Measurements from ENCODE around the gene DCUN1D3.

The DCUN1D3 gene

GRCh38 chr16:20901436-20902112 is 1.4 kb upstream of the DCUN1D3 start:
- Histone ChIP-seq H3K27ac (ENCODE audit: low read depth, low read length) (peak overlapping the region; percentile 100), H3K36me3 (ENCODE audit: insufficient read depth, low read length) (peaks cover 15% of the 10 kb centered on the region), H3K27me3 (ENCODE audit: control insufficient read depth in 1 of 2, insufficient read depth in 2 of 2, low read length in 2 of 2) (no peaks in the 10 kb centered on the region), H3K4me1 (ENCODE audit: insufficient read depth, low read length) (peaks cover 64% of the 10 kb centered on the region), H3K9ac (ENCODE audit: low read length) (peak overlapping the region; percentile 90), H3K9me3 (ENCODE audit: low read length) (no peaks in the 10 kb centered on the region), H3K4me3 (ENCODE audit: low read depth in 1 of 2, low read length in 2 of 2) (peak overlapping the region; percentile 82 to 92)

DNA sequence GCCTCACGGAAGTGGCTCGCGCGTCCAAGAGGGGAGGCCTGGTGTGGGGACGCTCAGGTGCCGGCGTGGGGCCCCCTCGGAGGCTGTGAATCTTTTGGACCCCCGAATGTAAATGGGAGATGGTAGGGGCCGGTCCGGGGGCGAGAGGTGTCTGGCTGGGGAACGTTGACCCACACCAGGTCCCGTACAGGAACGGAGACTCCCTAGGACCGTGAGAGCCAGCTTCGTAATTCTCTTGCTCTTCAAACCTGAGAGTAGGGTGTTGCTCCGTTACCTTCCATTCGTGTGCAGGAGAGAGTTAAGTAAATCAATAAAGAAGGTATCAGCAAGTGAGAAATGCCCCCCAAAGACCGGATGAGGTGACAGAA is 894 bp upstream of the DCUN1D3 start:
- no peaks in the 10 kb centered on the region for H3K9me3 ChIP-seq (ENCODE audit: low read length)
- peak overlapping the region; percentile 100 for H3K27ac ChIP-seq (ENCODE audit: low read depth, low read length)
- H3K9ac ChIP-seq (ENCODE audit: low read length), result peak overlapping the region; percentile 90
- peaks cover 15% of the 10 kb centered on the region for H3K36me3 ChIP-seq (ENCODE audit: insufficient read depth, low read length)
- peak overlapping the region; percentile 82 to 92 for H3K4me3 ChIP-seq (ENCODE audit: low read depth in 1 of 2, low read length in 2 of 2)
- no peaks in the 10 kb centered on the region for H3K27me3 ChIP-seq (ENCODE audit: control insufficient read depth in 1 of 2, insufficient read depth in 2 of 2, low read length in 2 of 2)
- peaks cover 59% of the 10 kb centered on the region for H3K4me1 ChIP-seq (ENCODE audit: insufficient read depth, low read length)

DNA sequence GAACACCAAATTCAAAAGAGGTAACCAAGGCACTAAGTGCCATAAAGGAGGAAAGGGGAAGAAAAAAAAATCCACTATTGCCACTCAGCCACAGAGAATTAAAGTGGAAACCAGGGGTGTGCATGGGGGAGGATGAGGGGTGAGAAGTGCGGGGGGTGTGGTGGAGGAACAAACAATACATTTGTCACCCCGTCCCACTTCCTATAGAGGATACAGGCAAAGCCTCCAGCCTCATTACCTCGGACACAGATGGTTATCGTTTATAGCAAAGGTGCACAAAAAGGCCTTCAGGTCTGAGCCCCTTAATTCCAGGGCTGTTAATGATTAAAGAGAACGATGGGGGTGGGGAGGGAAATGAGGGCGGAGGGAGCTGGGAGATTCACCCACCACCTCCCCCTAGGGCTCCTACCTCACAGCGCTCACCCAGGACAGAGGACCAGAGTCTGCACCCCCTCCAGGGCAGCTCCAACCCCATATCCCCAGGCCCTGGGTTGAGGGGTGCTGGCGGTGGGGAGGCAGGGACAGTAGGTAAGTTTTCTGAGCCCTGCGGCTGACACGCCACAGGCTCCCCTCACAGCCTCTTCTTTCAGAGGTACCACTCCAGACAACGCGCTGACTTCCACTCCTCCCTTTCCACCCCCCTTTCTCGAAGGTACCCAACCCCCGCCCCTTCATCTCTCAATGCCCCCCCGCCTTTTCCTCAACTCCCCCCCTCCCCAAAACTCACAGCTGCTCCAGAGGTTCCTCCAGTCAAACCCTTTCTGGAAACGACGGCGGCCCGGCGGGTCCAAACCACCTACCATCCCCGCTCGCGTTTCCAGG is 470 bp downstream of the DCUN1D3 start:
- H3K27me3 ChIP-seq (ENCODE audit: control insufficient read depth in 1 of 2, insufficient read depth in 2 of 2, low read length in 2 of 2), result no peaks in the 10 kb centered on the region
- H3K36me3 ChIP-seq (ENCODE audit: insufficient read depth, low read length), result peaks cover 15% of the 10 kb centered on the region
- peak overlapping the region; percentile 100 for H3K27ac ChIP-seq (ENCODE audit: low read depth, low read length)
- H3K4me3 ChIP-seq (ENCODE audit: low read depth in 1 of 2, low read length in 2 of 2), result peak overlapping the region; percentile 75 to 92
- H3K9ac ChIP-seq (ENCODE audit: low read length), result peak overlapping the region; percentile 84
- peaks cover 46% of the 10 kb centered on the region for H3K4me1 ChIP-seq (ENCODE audit: insufficient read depth, low read length)
- no peaks in the 10 kb centered on the region for H3K9me3 ChIP-seq (ENCODE audit: low read length)

DNA sequence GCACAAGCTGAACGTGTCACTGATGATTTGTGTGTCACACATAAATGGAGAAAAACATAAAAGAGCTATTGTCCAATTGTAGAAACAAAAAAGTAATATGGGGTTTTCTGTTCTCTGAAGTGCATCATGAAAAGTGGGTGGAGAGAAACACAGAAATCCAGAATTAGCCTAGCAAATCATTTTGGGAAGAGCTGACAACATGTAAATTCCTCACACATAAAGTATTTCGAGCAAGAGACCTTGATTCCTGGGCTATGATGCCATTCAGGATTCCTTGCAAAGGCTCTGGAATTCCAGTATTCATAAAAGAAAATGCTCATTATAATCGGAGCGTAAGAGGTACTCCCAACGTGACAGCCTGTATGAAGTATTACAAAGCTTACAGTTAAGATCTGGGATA is 1.1 kb downstream of the DCUN1D3 start:
- Histone ChIP-seq H3K36me3 (ENCODE audit: insufficient read depth, low read length) (peaks cover 21% of the 10 kb centered on the region), H3K27ac (ENCODE audit: low read depth, low read length) (peak overlapping the region; percentile 100), H3K9ac (ENCODE audit: low read length) (peak overlapping the region; percentile 84), H3K4me1 (ENCODE audit: insufficient read depth, low read length) (peaks cover 40% of the 10 kb centered on the region), H3K9me3 (ENCODE audit: low read length) (no peaks in the 10 kb centered on the region), H3K4me3 (ENCODE audit: low read depth in 1 of 2, low read length in 2 of 2) (peak overlapping the region; percentile 75 to 92), H3K27me3 (ENCODE audit: control insufficient read depth in 1 of 2, insufficient read depth in 2 of 2, low read length in 2 of 2) (no peaks in the 10 kb centered on the region)

DNA sequence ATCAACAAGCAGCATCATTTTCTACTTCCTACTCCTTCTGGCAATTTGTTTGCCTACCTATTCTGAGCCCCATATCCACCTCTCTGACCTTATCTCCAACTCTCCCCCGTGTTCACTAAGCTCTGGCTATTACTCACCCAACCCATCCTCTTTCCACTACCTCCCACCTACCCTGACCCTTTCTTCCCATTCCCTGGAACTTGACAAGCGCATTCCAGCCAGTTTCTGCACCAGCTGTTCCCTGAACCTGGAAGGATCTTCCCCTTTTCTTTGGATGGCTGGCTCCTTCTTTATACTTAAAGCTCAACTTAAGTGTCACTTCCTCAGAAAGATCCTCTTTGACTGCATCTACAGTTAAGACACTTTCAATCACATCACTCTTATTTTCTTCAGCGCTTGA is 2.2 kb downstream of the DCUN1D3 start:
- H3K9me3 ChIP-seq (ENCODE audit: low read length), result no peaks in the 10 kb centered on the region
- H3K9ac ChIP-seq (ENCODE audit: low read length), result no peak overlapping the region
- no peaks in the 10 kb centered on the region for H3K27me3 ChIP-seq (ENCODE audit: control insufficient read depth in 1 of 2, insufficient read depth in 2 of 2, low read length in 2 of 2)
- H3K27ac ChIP-seq (ENCODE audit: low read depth, low read length), result peak overlapping the region; percentile 2
- H3K4me3 ChIP-seq (ENCODE audit: low read depth in 1 of 2, low read length in 2 of 2), result no peak overlapping the region
- peaks cover 29% of the 10 kb centered on the region for H3K36me3 ChIP-seq (ENCODE audit: insufficient read depth, low read length)
- H3K4me1 ChIP-seq (ENCODE audit: insufficient read depth, low read length), result peaks cover 33% of the 10 kb centered on the region

- Histone ChIP-seq H3K27me3 (ENCODE audit: control insufficient read depth in 1 of 2, insufficient read depth in 2 of 2, low read length in 2 of 2) (no peaks in the 10 kb centered on the region), H3K9ac (ENCODE audit: low read length) (no peak overlapping the region), H3K9me3 (ENCODE audit: low read length) (no peaks in the 10 kb centered on the region), H3K36me3 (ENCODE audit: insufficient read depth, low read length) (peaks cover 24% of the 10 kb centered on the region), H3K4me1 (ENCODE audit: insufficient read depth, low read length) (peaks cover 27% of the 10 kb centered on the region), H3K27ac (ENCODE audit: low read depth, low read length) (peak overlapping the region; percentile 2), H3K4me3 (ENCODE audit: low read depth in 1 of 2, low read length in 2 of 2) (no peak overlapping the region)
These were observed 2.8 kb downstream of the DCUN1D3 start for GRCh38 chr16:20897253-20897897.

- Histone ChIP-seq H3K36me3 (ENCODE audit: insufficient read depth, low read length) (peaks cover 24% of the 10 kb centered on the region), H3K27ac (ENCODE audit: low read depth, low read length) (no peak overlapping the region), H3K9me3 (ENCODE audit: low read length) (no peaks in the 10 kb centered on the region), H3K4me1 (ENCODE audit: insufficient read depth, low read length) (peaks cover 28% of the 10 kb centered on the region), H3K27me3 (ENCODE audit: control insufficient read depth in 1 of 2, insufficient read depth in 2 of 2, low read length in 2 of 2) (no peaks in the 10 kb centered on the region), H3K4me3 (ENCODE audit: low read depth in 1 of 2, low read length in 2 of 2) (no peak overlapping the region), H3K9ac (ENCODE audit: low read length) (no peak overlapping the region)
These were observed 5.8 kb downstream of the DCUN1D3 start for GRCh38 chr16:20894388-20894787.

DNA sequence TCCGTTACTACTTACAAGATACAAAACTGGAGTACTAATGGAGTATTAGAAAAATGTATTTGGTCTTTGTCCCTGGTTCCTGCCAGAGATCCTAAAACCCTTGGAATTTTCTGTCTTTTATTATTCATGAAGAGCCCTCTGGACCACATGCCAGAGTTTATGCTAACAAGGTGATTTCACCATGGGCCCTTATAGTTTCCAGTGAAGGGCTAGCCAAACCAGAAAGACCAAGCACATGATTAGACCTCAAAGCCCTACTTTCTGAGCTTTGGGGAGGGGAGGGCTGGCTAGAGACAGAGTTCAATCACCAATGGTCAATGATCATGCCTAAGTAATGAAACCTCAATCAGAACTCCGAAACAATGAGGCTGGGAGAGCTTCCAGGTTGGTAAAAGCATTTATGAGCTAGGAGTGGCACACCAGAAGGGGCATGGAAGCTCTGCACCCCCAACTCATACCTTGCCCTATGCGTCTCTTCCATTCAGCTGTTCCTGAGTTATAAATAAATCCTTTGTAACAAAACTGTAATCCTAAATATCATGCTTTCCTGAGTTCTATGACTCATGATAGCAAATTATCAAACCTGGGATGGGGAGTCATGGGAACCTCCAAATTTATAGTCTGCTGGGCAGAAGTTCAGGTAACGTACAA is 10.4 kb downstream of the DCUN1D3 start:
- Histone ChIP-seq H3K4me3 (ENCODE audit: low read depth in 1 of 2, low read length in 2 of 2) (no peak overlapping the region), H3K36me3 (ENCODE audit: insufficient read depth, low read length) (peaks cover 17% of the 10 kb centered on the region), H3K4me1 (ENCODE audit: insufficient read depth, low read length) (peaks cover 17% of the 10 kb centered on the region), H3K27ac (ENCODE audit: low read depth, low read length) (no peak overlapping the region), H3K27me3 (ENCODE audit: control insufficient read depth in 1 of 2, insufficient read depth in 2 of 2, low read length in 2 of 2) (no peaks in the 10 kb centered on the region), H3K9me3 (ENCODE audit: low read length) (no peaks in the 10 kb centered on the region), H3K9ac (ENCODE audit: low read length) (no peak overlapping the region)

DNA sequence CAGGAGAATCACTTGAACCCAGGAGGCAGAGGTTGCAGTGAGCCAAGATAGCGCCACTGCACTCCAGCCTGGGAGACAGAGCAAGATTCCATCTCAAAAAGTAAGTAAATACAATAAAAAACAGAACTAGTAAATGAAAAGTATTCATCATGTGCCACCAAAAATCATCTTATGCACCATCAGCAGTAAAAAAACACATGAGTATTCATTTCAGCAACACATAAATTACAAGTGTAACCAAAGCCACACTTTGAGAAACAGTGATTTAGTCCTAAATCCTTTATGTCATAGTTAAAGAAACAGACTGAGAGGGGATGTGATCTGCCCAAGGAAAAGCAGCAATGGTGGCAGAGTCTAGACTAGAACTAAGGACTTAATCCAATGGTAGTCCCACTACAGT is 13.0 kb downstream of the DCUN1D3 start:
- H3K9ac ChIP-seq (ENCODE audit: low read length), result no peak overlapping the region
- H3K36me3 ChIP-seq (ENCODE audit: insufficient read depth, low read length), result no peaks in the 10 kb centered on the region
- peaks cover 28% of the 10 kb centered on the region for H3K4me1 ChIP-seq (ENCODE audit: insufficient read depth, low read length)
- H3K27me3 ChIP-seq (ENCODE audit: control insufficient read depth in 1 of 2, insufficient read depth in 2 of 2, low read length in 2 of 2), result no peaks in the 10 kb centered on the region
- H3K9me3 ChIP-seq (ENCODE audit: low read length), result no peaks in the 10 kb centered on the region
- no peak overlapping the region for H3K27ac ChIP-seq (ENCODE audit: low read depth, low read length)
- no peak overlapping the region for H3K4me3 ChIP-seq (ENCODE audit: low read depth in 1 of 2, low read length in 2 of 2)

GRCh38 chr16:20886320-20886719 is 13.8 kb downstream of the DCUN1D3 start:
- Histone ChIP-seq H3K27ac (ENCODE audit: low read depth, low read length) (no peak overlapping the region), H3K9me3 (ENCODE audit: low read length) (no peaks in the 10 kb centered on the region), H3K36me3 (ENCODE audit: insufficient read depth, low read length) (no peaks in the 10 kb centered on the region), H3K4me3 (ENCODE audit: low read depth in 1 of 2, low read length in 2 of 2) (no peak overlapping the region), H3K27me3 (ENCODE audit: control insufficient read depth in 1 of 2, insufficient read depth in 2 of 2, low read length in 2 of 2) (no peaks in the 10 kb centered on the region), H3K9ac (ENCODE audit: low read length) (no peak overlapping the region), H3K4me1 (ENCODE audit: insufficient read depth, low read length) (peaks cover 32% of the 10 kb centered on the region)

DNA sequence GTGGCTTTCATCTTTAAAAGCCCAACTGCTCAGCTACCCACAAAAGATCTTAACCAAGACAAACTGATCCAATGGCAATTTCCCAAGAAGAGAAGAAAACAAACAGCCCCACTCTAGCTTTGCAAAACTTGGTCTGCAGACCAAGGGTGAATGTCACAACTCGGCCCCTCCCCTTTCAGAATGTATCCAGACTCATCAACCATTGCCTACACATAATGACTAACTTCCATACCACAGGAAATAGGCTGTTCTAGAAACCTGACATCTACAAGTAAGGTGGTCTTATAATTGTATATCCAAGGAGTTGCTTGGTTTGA is 16.0 kb downstream of the DCUN1D3 start:
- peaks cover 44% of the 10 kb centered on the region for H3K4me1 ChIP-seq (ENCODE audit: insufficient read depth, low read length)
- H3K4me3 ChIP-seq (ENCODE audit: low read depth in 1 of 2, low read length in 2 of 2), result no peak overlapping the region
- H3K27me3 ChIP-seq (ENCODE audit: control insufficient read depth in 1 of 2, insufficient read depth in 2 of 2, low read length in 2 of 2), result no peaks in the 10 kb centered on the region
- no peaks in the 10 kb centered on the region for H3K9me3 ChIP-seq (ENCODE audit: low read length)
- H3K36me3 ChIP-seq (ENCODE audit: insufficient read depth, low read length), result no peaks in the 10 kb centered on the region
- H3K27ac ChIP-seq (ENCODE audit: low read depth, low read length), result no peak overlapping the region
- no peak overlapping the region for H3K9ac ChIP-seq (ENCODE audit: low read length)
